Ectodermal cell (in vitro differentiated cells): Measurements from ENCODE around the gene C10orf71.

Experiments used
- H3K27ac ChIP-seq: 2 replicates; pipeline ENCODE4 v1.7.0; 2013; ENCODE audit warnings: mild to moderate bottlenecking, low read depth, low read length; ENCODE audit not compliant: insufficient read depth, poor library complexity, severe bottlenecking
- H3K27me3 ChIP-seq: 2 replicates; pipeline ENCODE4 v1.7.0; 2013; ENCODE audit warnings: mild to moderate bottlenecking, low read length; ENCODE audit not compliant: insufficient read depth, control insufficient read depth, poor library complexity, severe bottlenecking
- H3K36me3 ChIP-seq: one replicate; pipeline ENCODE4 v1.7.0; 2013; ENCODE audit warnings: low read length; ENCODE audit not compliant: control insufficient read depth, insufficient read depth
- H3K4me1 ChIP-seq: one replicate; pipeline ENCODE4 v1.7.0; 2013; ENCODE audit warnings: low read length; ENCODE audit not compliant: control insufficient read depth, insufficient read depth
- H3K4me3 ChIP-seq: 2 replicates; pipeline ENCODE4 v1.7.0; 2013; ENCODE audit warnings: low read depth, low read length, control low read depth; ENCODE audit not compliant: insufficient read depth
- H3K9me3 ChIP-seq: 2 replicates; pipeline ENCODE4 v1.7.0; 2013; ENCODE audit warnings: mild to moderate bottlenecking, low read length, moderate library complexity; ENCODE audit not compliant: control insufficient read depth
- WGBS, 2 experiments: methylation state at CpG; one replicate each; pipeline ENCODE4 v1.1.7; 2013; ENCODE audit warnings: missing lambda C conversion rate in 2 of 2; 5-methylcytosine and 5-hydroxymethylcytosine counted together

Gene C10orf71

DNA sequence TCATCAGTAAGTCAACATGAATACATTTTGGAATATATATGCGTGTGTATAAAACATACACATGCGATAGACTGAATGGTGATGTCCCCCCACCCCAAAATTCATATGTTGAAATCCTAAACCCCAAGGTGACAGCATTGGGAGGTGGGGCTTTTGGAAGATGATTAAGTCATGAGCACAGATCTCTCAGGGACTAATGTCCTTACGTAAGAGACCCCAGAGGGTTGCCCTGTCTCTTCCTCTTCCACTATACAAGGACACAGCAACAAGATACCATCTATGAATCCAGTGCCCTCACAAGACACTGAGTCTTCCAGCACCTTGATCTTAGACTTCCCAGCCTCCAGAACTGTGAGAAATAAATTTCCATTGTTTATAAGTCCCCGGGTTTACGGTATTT lies 74.4 kb downstream of the C10orf71 start:
- Histone ChIP-seq H3K4me1 (no peaks in the 10 kb centered on the region), H3K27me3 (no peaks in the 10 kb centered on the region), H3K36me3 (no peaks in the 10 kb centered on the region), H3K4me3 (no peak overlapping the region), H3K27ac (no peak overlapping the region), H3K9me3 (no peaks in the 10 kb centered on the region)
- WGBS, 2 experiments: 90 to 99% methylated on average over 3 to 5 of the region's 5 CpGs

DNA sequence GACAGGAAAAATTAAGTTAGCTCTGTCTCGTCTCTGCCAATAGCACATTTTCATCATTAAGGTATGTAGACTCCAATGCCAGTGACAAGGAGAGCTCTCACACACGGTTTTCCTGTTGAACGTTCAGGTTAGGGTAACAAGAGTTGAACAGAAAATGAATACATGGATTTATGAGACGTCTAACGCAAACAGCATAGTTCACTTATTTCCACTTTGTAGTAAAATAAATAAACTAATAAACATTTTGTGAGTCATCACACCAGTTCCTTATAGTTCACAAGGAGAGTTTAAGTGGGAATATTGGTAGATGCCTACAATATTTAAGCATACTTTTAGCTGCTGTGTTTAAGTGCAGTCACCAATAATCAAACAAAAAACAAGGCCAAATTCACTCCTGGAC lies 75.8 kb downstream of the C10orf71 start:
- WGBS, 2 experiments: 92 to 93% methylated on average over 3 to 4 of the region's 5 CpGs
- Histone ChIP-seq H3K4me1 (no peaks in the 10 kb centered on the region), H3K27ac (no peak overlapping the region), H3K27me3 (no peaks in the 10 kb centered on the region), H3K36me3 (no peaks in the 10 kb centered on the region), H3K9me3 (no peaks in the 10 kb centered on the region), H3K4me3 (no peak overlapping the region)

DNA sequence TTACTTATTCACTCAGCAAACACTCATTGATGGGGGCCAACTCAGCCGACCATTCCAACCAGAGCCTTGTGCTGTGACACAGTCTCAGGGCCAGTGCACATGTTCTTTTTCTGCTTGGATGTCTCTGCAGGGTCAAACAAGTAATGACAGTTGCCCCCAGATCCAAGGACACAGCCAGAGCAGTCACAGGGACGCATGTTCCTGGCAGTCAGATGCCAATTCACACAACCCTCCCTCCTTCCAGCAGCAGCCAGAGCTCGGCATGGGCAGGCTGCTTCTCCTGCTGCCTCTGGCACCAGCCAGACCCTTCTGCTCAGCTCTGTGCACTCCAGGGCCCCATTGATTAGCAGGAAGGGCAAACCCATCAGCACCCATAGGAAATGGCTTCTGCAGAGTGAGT lies 76.6 kb downstream of the C10orf71 start:
- no peak overlapping the region for H3K4me3 ChIP-seq
- no peak overlapping the region for H3K27ac ChIP-seq
- no peaks in the 10 kb centered on the region for H3K36me3 ChIP-seq
- no peaks in the 10 kb centered on the region for H3K9me3 ChIP-seq
- no peaks in the 10 kb centered on the region for H3K27me3 ChIP-seq
- 81 to 87% methylated on average over 3 of the region's 3 CpGs for WGBS, 2 experiments
- H3K4me1 ChIP-seq: no peaks in the 10 kb centered on the region
